Epithelial cell of prostate (primary cell): Measurements from ENCODE around the gene TMEM273.

Experiments
- DNase-seq: peaks from one replicate; pipeline ENCODE4 v3.0.0-alpha.2; 2011; ENCODE audit warnings: low read depth, low spot score
- H3K27ac ChIP-seq: fragments of 450-650 bp; 2 replicates; pipeline ENCODE4 v1.5.1; 2017; ENCODE audit warnings: mild to moderate bottlenecking

The TMEM273 gene

GRCh38 chr10:49166484-49167400, 21.4 kb downstream of the TMEM273 start:
- H3K27ac ChIP-seq = no peak overlapping the region
- DNase-seq = no peak

- no peak overlapping the region for H3K27ac ChIP-seq
- DNase-seq = no peak
These were observed 22.2 kb downstream of the TMEM273 start for GRCh38 chr10:49165821-49166483.

GRCh38 chr10:49165259-49165658, 22.9 kb downstream of the TMEM273 start:
- H3K27ac ChIP-seq = no peak overlapping the region
- DNase-seq = no peak

- DNase-seq = no peak
- H3K27ac ChIP-seq = no peak overlapping the region
These were observed 23.5 kb downstream of the TMEM273 start for GRCh38 chr10:49164559-49165188.

- no peak overlapping the region for H3K27ac ChIP-seq
- no peak for DNase-seq
These were observed 24.4 kb downstream of the TMEM273 start for GRCh38 chr10:49163741-49164140.

GRCh38 chr10:49162761-49163310, 25.4 kb downstream of the TMEM273 start:
- no peak overlapping the region for H3K27ac ChIP-seq
- no peak for DNase-seq

- no peak overlapping the region for H3K27ac ChIP-seq
- DNase-seq = no peak
These were observed 26.1 kb downstream of the TMEM273 start for GRCh38 chr10:49162063-49162462.

GRCh38 chr10:49161411-49161997, 26.7 kb downstream of the TMEM273 start:
- DNase-seq = no peak

GRCh38 chr10:49160814-49161213, 27.4 kb downstream of the TMEM273 start:
- no peak for DNase-seq
- H3K27ac ChIP-seq = no peak overlapping the region

More at GRCh38 chr10:49161411-49161997, 26.7 kb downstream of the TMEM273 start:
- no peak overlapping the region for H3K27ac ChIP-seq

GRCh38 chr10:49160110-49160509, 28.1 kb downstream of the TMEM273 start:
- no peak overlapping the region for H3K27ac ChIP-seq
- no peak for DNase-seq

- no peak for DNase-seq
- H3K27ac ChIP-seq = no peak overlapping the region
These were observed 29.3 kb downstream of the TMEM273 start for GRCh38 chr10:49158915-49159314.

- DNase-seq = no peak
- H3K27ac ChIP-seq = no peak overlapping the region
These were observed 29.8 kb downstream of the TMEM273 start for GRCh38 chr10:49158404-49158803.

GRCh38 chr10:49157229-49157628, 31.0 kb downstream of the TMEM273 start:
- H3K27ac ChIP-seq = no peak overlapping the region
- DNase-seq = no peak

- no peak for DNase-seq
- H3K27ac ChIP-seq = no peak overlapping the region
These were observed 33.5 kb downstream of the TMEM273 start for GRCh38 chr10:49154641-49155040.

GRCh38 chr10:49153971-49154370, 34.2 kb downstream of the TMEM273 start:
- DNase-seq = no peak
- H3K27ac ChIP-seq = no peak overlapping the region

GRCh38 chr10:49153115-49153514, 35.1 kb downstream of the TMEM273 start:
- DNase-seq = no peak
- no peak overlapping the region for H3K27ac ChIP-seq

GRCh38 chr10:49152663-49153062, 35.5 kb downstream of the TMEM273 start:
- no peak overlapping the region for H3K27ac ChIP-seq
- DNase-seq = no peak

- H3K27ac ChIP-seq = no peak overlapping the region
- no peak for DNase-seq
These were observed 36.2 kb downstream of the TMEM273 start for GRCh38 chr10:49152037-49152436.

GRCh38 chr10:49151481-49151880, 36.7 kb downstream of the TMEM273 start:
- H3K27ac ChIP-seq = no peak overlapping the region
- DNase-seq = no peak

GRCh38 chr10:49151025-49151445, 37.2 kb downstream of the TMEM273 start:
- no peak overlapping the region for H3K27ac ChIP-seq
- no peak for DNase-seq
